WTC11 (cell line): ENCODE data around the gene FFAR3. TPM values are rescaled to one million over a fixed set of nuclear protein-coding genes. Genes with fewer than 3 reads are reported as not detected.

Experiments
- ATAC-seq: fragments of 200-7000 bp; cut with Tn5 transposase; 2 replicates; pipeline ENCODE4 v1.10.0; 2021; ENCODE audit warnings: mild to moderate bottlenecking, moderate library complexity
- CTCF ChIA-PET: fragments of 300-600 bp; sonication (Branson Sonifier 250); formaldehyde crosslinking; loops from one replicate; lab custom pipeline; 2021; ENCODE audit warnings: antibody characterized with exemption; lab: Charles Lee
- POLR2A ChIA-PET: fragments of 350-600 bp; sonication (Branson Sonifier 250); formaldehyde crosslinking; loops from one replicate; lab custom pipeline; 2021; ENCODE audit warnings: antibody characterized with exemption; lab: Charles Lee
- DNase-seq: peaks from one replicate; pipeline ENCODE4 v3.0.0; 2021; ENCODE audit warnings: low spot score
- H3K27ac Mint-ChIP-seq: 2 replicates; pipeline ENCODE4 v1.8.0; 2021; ENCODE audit warnings: mixed read lengths
- H3K27me3 Mint-ChIP-seq: 2 replicates; pipeline ENCODE4 v1.8.0; 2021; ENCODE audit warnings: low read depth, mild to moderate bottlenecking, moderate library complexity, mixed read lengths
- H3K36me3 Mint-ChIP-seq: 2 replicates; pipeline ENCODE4 v1.8.0; 2021; ENCODE audit warnings: mixed read lengths
- H3K4me1 Mint-ChIP-seq: 2 replicates; pipeline ENCODE4 v1.8.0; 2022; ENCODE audit warnings: mixed read lengths
- H3K4me3 Mint-ChIP-seq: 2 replicates; pipeline ENCODE4 v1.8.0; 2021; ENCODE audit warnings: mild to moderate bottlenecking, moderate library complexity, mixed read lengths
- H3K9me3 Mint-ChIP-seq: 2 replicates; pipeline ENCODE4 v1.8.0; 2021; ENCODE audit warnings: mixed read lengths
- CREM ChIP-seq: sonication (generic); formaldehyde crosslinking; IDR thresholded peaks from 2 replicates; pipeline ENCODE4 v1.8.1; 2022; ENCODE audit warnings: mild to moderate bottlenecking, missing genetic modification reagents, moderate library complexity
- ELF4 ChIP-seq: sonication (generic); formaldehyde crosslinking; IDR thresholded peaks from 2 replicates; pipeline ENCODE4 v1.8.1; 2022; ENCODE audit warnings: low read depth, mild to moderate bottlenecking, moderate library complexity, missing genetic modification reagents
- EMX1 ChIP-seq: fragments of 250-450 bp; sonication (Bioruptor Pico); IDR thresholded peaks from 2 replicates; pipeline ENCODE4 v1.8.0; 2021; ENCODE audit warnings: mild to moderate bottlenecking
- ETV6 ChIP-seq: sonication (generic); formaldehyde crosslinking; IDR thresholded peaks from 2 replicates; pipeline ENCODE4 v1.8.1; 2022; ENCODE audit warnings: mild to moderate bottlenecking, missing genetic modification reagents
- GTF2I ChIP-seq: fragments of 250-450 bp; sonication (Bioruptor Pico); conservative IDR thresholded peaks from 2 replicates; pipeline ENCODE4 v1.4.0; 2021; ENCODE audit warnings: mild to moderate bottlenecking
- HMGXB4 ChIP-seq: sonication (generic); formaldehyde crosslinking; IDR thresholded peaks from 2 replicates; pipeline ENCODE4 v1.8.1; 2023; ENCODE audit warnings: mild to moderate bottlenecking, moderate library complexity, missing genetic modification reagents
- KAT7 ChIP-seq: sonication (generic); formaldehyde crosslinking; IDR thresholded peaks from 2 replicates; pipeline ENCODE4 v1.8.1; 2023; ENCODE audit warnings: missing genetic modification reagents, mild to moderate bottlenecking, borderline replicate concordance
- MXD4 ChIP-seq: fragments of 250-450 bp; sonication (Bioruptor Pico); IDR thresholded peaks from 2 replicates; pipeline ENCODE4 v1.8.0; 2021; ENCODE audit warnings: mild to moderate bottlenecking, moderate library complexity, borderline replicate concordance
- MYBL2 ChIP-seq: sonication (generic); formaldehyde crosslinking; IDR thresholded peaks from 2 replicates; pipeline ENCODE4 v1.8.1; 2023; ENCODE audit warnings: mild to moderate bottlenecking, moderate library complexity, missing genetic modification reagents
- NFATC4 ChIP-seq: fragments of 250-450 bp; sonication (Bioruptor Pico); IDR thresholded peaks from 2 replicates; pipeline ENCODE4 v1.9.0; 2021; ENCODE audit warnings: mild to moderate bottlenecking
- RELA ChIP-seq: sonication (generic); formaldehyde crosslinking; IDR thresholded peaks from 2 replicates; pipeline ENCODE4 v1.8.1; 2022; ENCODE audit warnings: missing genetic modification reagents, mild to moderate bottlenecking, borderline replicate concordance
- RORB ChIP-seq: fragments of 250-450 bp; sonication (Bioruptor Pico); IDR thresholded peaks from 2 replicates; pipeline ENCODE4 v1.9.0; 2021; ENCODE audit warnings: mild to moderate bottlenecking
- SOX15 ChIP-seq: fragments of 250-450 bp; sonication (Bioruptor Pico); IDR thresholded peaks from 2 replicates; pipeline ENCODE4 v1.9.0; 2021; ENCODE audit warnings: mild to moderate bottlenecking
- SP1 ChIP-seq: sonication (generic); formaldehyde crosslinking; conservative IDR thresholded peaks from 2 replicates; pipeline ENCODE4 v1.8.1; 2022; ENCODE audit warnings: missing genetic modification reagents
- TEAD1 ChIP-seq: sonication (generic); formaldehyde crosslinking; IDR thresholded peaks from 2 replicates; pipeline ENCODE4 v1.8.0; 2022; ENCODE audit warnings: mild to moderate bottlenecking, missing genetic modification reagents
- TP53 ChIP-seq: sonication (generic); formaldehyde crosslinking; IDR thresholded peaks from 2 replicates; pipeline ENCODE4 v1.8.1; 2023; ENCODE audit warnings: mild to moderate bottlenecking, missing genetic modification reagents
- ZBTB21 ChIP-seq: sonication (generic); formaldehyde crosslinking; IDR thresholded peaks from 2 replicates; pipeline ENCODE4 v1.8.1; 2023; ENCODE audit warnings: mild to moderate bottlenecking, missing genetic modification reagents, borderline replicate concordance
- ZNF121 ChIP-seq: sonication (generic); formaldehyde crosslinking; IDR thresholded peaks from 2 replicates; pipeline ENCODE4 v1.8.0; 2023; ENCODE audit warnings: missing genetic modification reagents
- ZNF219 ChIP-seq: sonication (generic); formaldehyde crosslinking; IDR thresholded peaks from 2 replicates; pipeline ENCODE4 v1.8.0; 2023; ENCODE audit warnings: missing genetic modification reagents, mild to moderate bottlenecking, borderline replicate concordance
- ZNF423 ChIP-seq: fragments of 250-450 bp; sonication (Bioruptor Pico); IDR thresholded peaks from 2 replicates; pipeline ENCODE4 v2.1.2; 2022; ENCODE audit warnings: mild to moderate bottlenecking, moderate library complexity
- ZSCAN18 ChIP-seq: fragments of 250-450 bp; sonication (Bioruptor Pico); IDR thresholded peaks from 2 replicates; pipeline ENCODE4 v2.1.2; 2022; ENCODE audit warnings: mild to moderate bottlenecking, moderate library complexity
- total RNA-seq: library from RNA; stranded (reverse); gene quantifications from 3 replicates; pipeline ENCODE4 v1.2.3, GENCODE V29; 2021
- TF ChIP-seq, protein P1 (sequence below): fragments of 200-600 bp; IDR thresholded peaks from 2 replicates; pipeline ENCODE4 v1.8.0; 2022; ENCODE audit warnings: antibody characterized with exemption
- TF ChIP-seq, protein P2 (sequence below): sonication (generic); formaldehyde crosslinking; IDR thresholded peaks from 2 replicates; pipeline ENCODE4 v1.8.0; 2022; ENCODE audit warnings: mild to moderate bottlenecking, missing genetic modification reagents
- TF ChIP-seq, protein P3 (sequence below): sonication (generic); formaldehyde crosslinking; IDR thresholded peaks from 2 replicates; pipeline ENCODE4 v1.8.0; 2023; ENCODE audit warnings: missing genetic modification reagents, mild to moderate bottlenecking, borderline replicate concordance

FFAR3 gene
- total RNA-seq, 1 experiment from 2014 or later: not detected

GRCh38 chr19:35350591-35350990 is 7.7 kb upstream of the FFAR3 start:
- no peak overlapping the region for H3K4me3 Mint-ChIP-seq
- ChIA-PET CTCF (interaction anchor here (0.9 kb wide), 2 partner anchors 145 to 284 kb away, joined by 3 to 5 read pairs; no protein-coding TSS in a partner anchor), POLR2A (no interaction called here)
- H3K9me3 Mint-ChIP-seq: no peaks in the 10 kb centered on the region
- H3K4me1 Mint-ChIP-seq: peaks cover 7% of the 10 kb centered on the region
- H3K36me3 Mint-ChIP-seq: no peaks in the 10 kb centered on the region
- DNase-seq (no peak), ATAC-seq (no peak)
- H3K27ac Mint-ChIP-seq: no peak overlapping the region
- no peaks in the 10 kb centered on the region for H3K27me3 Mint-ChIP-seq
- TF ChIP-seq SOX15 (no peak), RORB (no peak), TP53 (CRISPR knock-in tag) (no peak), TEAD1 (CRISPR knock-in tag) (no peak), ZBTB21 (no peak), ZNF423 (CRISPR knock-in tag) (no peak), HMGXB4 (CRISPR knock-in tag) (no peak)

- ChIA-PET POLR2A (no interaction called here), CTCF (interaction anchor here (0.9 to 2.4 kb wide), 12 partner anchors 21 to 350 kb away, joined by 3 to 24 read pairs (median 5); partner anchors contain the start of genes CD22, FFAR2 and KRTDAP)
- H3K27me3 Mint-ChIP-seq: no peaks in the 10 kb centered on the region
- peaks cover 7% of the 10 kb centered on the region for H3K4me1 Mint-ChIP-seq
- TF ChIP-seq SP1 (no peak), MXD4 (CRISPR knock-in tag) (no peak), ZBTB21 (no peak), ELF4 (CRISPR knock-in tag) (no peak), ETV6 (CRISPR knock-in tag) (no peak), MYBL2 (CRISPR knock-in tag) (no peak), NFATC4 (CRISPR knock-in tag) (no peak), ZNF219 (no peak), ZSCAN18 (CRISPR knock-in tag) (no peak), RELA (no peak), ZNF121 (no peak), KAT7 (CRISPR knock-in tag) (no peak)
- TF ChIP-seq, protein P1, sequence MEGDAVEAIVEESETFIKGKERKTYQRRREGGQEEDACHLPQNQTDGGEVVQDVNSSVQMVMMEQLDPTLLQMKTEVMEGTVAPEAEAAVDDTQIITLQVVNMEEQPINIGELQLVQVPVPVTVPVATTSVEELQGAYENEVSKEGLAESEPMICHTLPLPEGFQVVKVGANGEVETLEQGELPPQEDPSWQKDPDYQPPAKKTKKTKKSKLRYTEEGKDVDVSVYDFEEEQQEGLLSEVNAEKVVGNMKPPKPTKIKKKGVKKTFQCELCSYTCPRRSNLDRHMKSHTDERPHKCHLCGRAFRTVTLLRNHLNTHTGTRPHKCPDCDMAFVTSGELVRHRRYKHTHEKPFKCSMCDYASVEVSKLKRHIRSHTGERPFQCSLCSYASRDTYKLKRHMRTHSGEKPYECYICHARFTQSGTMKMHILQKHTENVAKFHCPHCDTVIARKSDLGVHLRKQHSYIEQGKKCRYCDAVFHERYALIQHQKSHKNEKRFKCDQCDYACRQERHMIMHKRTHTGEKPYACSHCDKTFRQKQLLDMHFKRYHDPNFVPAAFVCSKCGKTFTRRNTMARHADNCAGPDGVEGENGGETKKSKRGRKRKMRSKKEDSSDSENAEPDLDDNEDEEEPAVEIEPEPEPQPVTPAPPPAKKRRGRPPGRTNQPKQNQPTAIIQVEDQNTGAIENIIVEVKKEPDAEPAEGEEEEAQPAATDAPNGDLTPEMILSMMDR: no peak
- no peak for ATAC-seq
- no peaks in the 10 kb centered on the region for H3K36me3 Mint-ChIP-seq
- H3K4me3 Mint-ChIP-seq: no peak overlapping the region
- DNase-seq: no peak
- no peaks in the 10 kb centered on the region for H3K9me3 Mint-ChIP-seq
- H3K27ac Mint-ChIP-seq: no peak overlapping the region
Observed at GRCh38 chr19:35351411-35352176, 6.7 kb upstream of the FFAR3 start.

DNA sequence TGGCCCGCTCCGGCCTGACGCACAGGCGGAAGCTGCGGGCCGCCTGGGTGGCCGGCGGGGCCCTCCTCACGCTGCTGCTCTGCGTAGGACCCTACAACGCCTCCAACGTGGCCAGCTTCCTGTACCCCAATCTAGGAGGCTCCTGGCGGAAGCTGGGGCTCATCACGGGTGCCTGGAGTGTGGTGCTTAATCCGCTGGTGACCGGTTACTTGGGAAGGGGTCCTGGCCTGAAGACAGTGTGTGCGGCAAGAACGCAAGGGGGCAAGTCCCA is 6.1 kb upstream of the FFAR3 start:
- ATAC-seq (no peak), DNase-seq (no peak)
- H3K27me3 Mint-ChIP-seq: no peaks in the 10 kb centered on the region
- ChIA-PET POLR2A (interaction anchor here (0.6 kb wide), 1 partner anchor 138 kb away, joined by 3 read pairs; no protein-coding TSS in a partner anchor), CTCF (interaction anchor here (0.6 to 2.4 kb wide), 42 partner anchors 10 to 350 kb away, joined by 3 to 24 read pairs (median 5); partner anchors contain the start of genes CD22, FFAR2, KRTDAP and LGI4)
- no peaks in the 10 kb centered on the region for H3K36me3 Mint-ChIP-seq
- no peaks in the 10 kb centered on the region for H3K9me3 Mint-ChIP-seq
- H3K4me3 Mint-ChIP-seq: no peak overlapping the region
- TF ChIP-seq EMX1 (no peak), GTF2I (no peak), SOX15 (no peak), CREM (CRISPR knock-in tag) (no peak), ELF4 (CRISPR knock-in tag) (no peak)
- TF ChIP-seq, protein P2, sequence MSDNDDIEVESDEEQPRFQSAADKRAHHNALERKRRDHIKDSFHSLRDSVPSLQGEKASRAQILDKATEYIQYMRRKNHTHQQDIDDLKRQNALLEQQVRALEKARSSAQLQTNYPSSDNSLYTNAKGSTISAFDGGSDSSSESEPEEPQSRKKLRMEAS (CRISPR knock-in tag): no peak
- TF ChIP-seq, protein P3, sequence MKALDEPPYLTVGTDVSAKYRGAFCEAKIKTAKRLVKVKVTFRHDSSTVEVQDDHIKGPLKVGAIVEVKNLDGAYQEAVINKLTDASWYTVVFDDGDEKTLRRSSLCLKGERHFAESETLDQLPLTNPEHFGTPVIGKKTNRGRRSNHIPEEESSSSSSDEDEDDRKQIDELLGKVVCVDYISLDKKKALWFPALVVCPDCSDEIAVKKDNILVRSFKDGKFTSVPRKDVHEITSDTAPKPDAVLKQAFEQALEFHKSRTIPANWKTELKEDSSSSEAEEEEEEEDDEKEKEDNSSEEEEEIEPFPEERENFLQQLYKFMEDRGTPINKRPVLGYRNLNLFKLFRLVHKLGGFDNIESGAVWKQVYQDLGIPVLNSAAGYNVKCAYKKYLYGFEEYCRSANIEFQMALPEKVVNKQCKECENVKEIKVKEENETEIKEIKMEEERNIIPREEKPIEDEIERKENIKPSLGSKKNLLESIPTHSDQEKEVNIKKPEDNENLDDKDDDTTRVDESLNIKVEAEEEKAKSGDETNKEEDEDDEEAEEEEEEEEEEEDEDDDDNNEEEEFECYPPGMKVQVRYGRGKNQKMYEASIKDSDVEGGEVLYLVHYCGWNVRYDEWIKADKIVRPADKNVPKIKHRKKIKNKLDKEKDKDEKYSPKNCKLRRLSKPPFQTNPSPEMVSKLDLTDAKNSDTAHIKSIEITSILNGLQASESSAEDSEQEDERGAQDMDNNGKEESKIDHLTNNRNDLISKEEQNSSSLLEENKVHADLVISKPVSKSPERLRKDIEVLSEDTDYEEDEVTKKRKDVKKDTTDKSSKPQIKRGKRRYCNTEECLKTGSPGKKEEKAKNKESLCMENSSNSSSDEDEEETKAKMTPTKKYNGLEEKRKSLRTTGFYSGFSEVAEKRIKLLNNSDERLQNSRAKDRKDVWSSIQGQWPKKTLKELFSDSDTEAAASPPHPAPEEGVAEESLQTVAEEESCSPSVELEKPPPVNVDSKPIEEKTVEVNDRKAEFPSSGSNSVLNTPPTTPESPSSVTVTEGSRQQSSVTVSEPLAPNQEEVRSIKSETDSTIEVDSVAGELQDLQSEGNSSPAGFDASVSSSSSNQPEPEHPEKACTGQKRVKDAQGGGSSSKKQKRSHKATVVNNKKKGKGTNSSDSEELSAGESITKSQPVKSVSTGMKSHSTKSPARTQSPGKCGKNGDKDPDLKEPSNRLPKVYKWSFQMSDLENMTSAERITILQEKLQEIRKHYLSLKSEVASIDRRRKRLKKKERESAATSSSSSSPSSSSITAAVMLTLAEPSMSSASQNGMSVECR: no peak
- peaks cover 5% of the 10 kb centered on the region for H3K4me1 Mint-ChIP-seq
- H3K27ac Mint-ChIP-seq: no peak overlapping the region
